Spleen (tissue), 11 donors: ENCODE measurements around the gene UACA. TPM values are rescaled to one million over a fixed set of nuclear protein-coding genes. Genes with fewer than 3 reads are reported as not detected.

Experiments
- DNase-seq: peaks from one replicate; pipeline ENCODE4 v3.0.0-alpha.2; 2020
- H3K27ac ChIP-seq, 8 donors: fragments of 200-600 bp; sonication (generic) in 7 of 8; 1 replicate in 4 of 8; 2 replicates in 4 of 8; pipeline versions ENCODE4 v1.5.0 to v1.8.0; 2016 to 2021; ENCODE audit warnings: inconsistent platforms in 4 of 8, mild to moderate bottlenecking in 4 of 8, moderate library complexity in 1 of 8
- H3K27me3 ChIP-seq, 7 donors: fragments of 200-600 bp; sonication (generic) in 6 of 7; replicated peaks in 1 of 7; 1 replicate in 4 of 7; 2 replicates in 3 of 7; pipeline versions ENCODE4 v1.5.0 to v1.8.0; 2016 to 2021; ENCODE audit warnings: inconsistent platforms in 3 of 7, mild to moderate bottlenecking in 1 of 7
- H3K36me3 ChIP-seq, 6 donors: fragments of 200-600 bp; sonication (generic) in 5 of 6; 1 replicate in 4 of 6; 2 replicates in 2 of 6; pipeline versions ENCODE4 v1.5.0 to v1.8.0; 2016 to 2021; ENCODE audit warnings: inconsistent platforms in 2 of 6
- H3K4me1 ChIP-seq, 6 donors: fragments of 200-600 bp; sonication (generic) in 5 of 6; 1 replicate in 3 of 6; 2 replicates in 3 of 6; pipeline versions ENCODE4 v1.5.0 to v1.8.0; 2016 to 2021; ENCODE audit warnings: inconsistent platforms in 3 of 6
- H3K4me3 ChIP-seq, 8 donors: fragments of 200-600 bp; sonication (generic) in 7 of 8; 1 replicate in 4 of 8; 2 replicates in 4 of 8; pipeline versions ENCODE4 v1.5.0 to v1.8.0; 2016 to 2021; ENCODE audit warnings: inconsistent platforms in 4 of 8, mild to moderate bottlenecking in 4 of 8, moderate library complexity in 2 of 8
- H3K9me3 ChIP-seq, 8 donors: fragments of 200-600 bp; sonication (generic) in 7 of 8; 1 replicate in 4 of 8; 2 replicates in 4 of 8; pipeline versions ENCODE4 v1.5.0 to v1.8.0; 2016 to 2021; ENCODE audit warnings: inconsistent platforms in 4 of 8
- CTCF ChIP-seq, 11 experiments: fragments of 200-600 bp in 7 of 11; fragments of 450-650 bp in 4 of 11; sonication (generic) in 4 of 11; IDR thresholded peaks in 8 of 11; conservative IDR thresholded peaks in 3 of 11; 1 replicate in 7 of 11; 2 replicates in 4 of 11; pipeline versions ENCODE4 v1.4.0 to v1.8.0; 2016 to 2021; ENCODE audit warnings: antibody characterized with exemption in 11 of 11, inconsistent platforms in 4 of 11, mild to moderate bottlenecking in 1 of 11
- POLR2A ChIP-seq, 3 donors: fragments of 450-650 bp; IDR thresholded peaks; one replicate each; pipeline ENCODE4 v1.5.1; 2017; ENCODE audit warnings: antibody characterized with exemption in 3 of 3, mild to moderate bottlenecking in 1 of 3
- POLR2AphosphoS5 ChIP-seq, 3 donors: sonication (generic); formaldehyde crosslinking; IDR thresholded peaks; one replicate each; pipeline ENCODE4 v1.5.1; 2017; ENCODE audit warnings: antibody characterized with exemption in 3 of 3
- WGBS, 5 donors: extraction: QIAGEN DNeasy Blood & Tissue Kit in 3 of 5; methylation state at CpG; one replicate each; pipeline versions ENCODE4 v1.1.5 to v1.1.7; 2013 to 2018; 5-methylcytosine and 5-hydroxymethylcytosine counted together
- intact Hi-C: fragments of 100-400 bp; cut with DNase I; formaldehyde crosslinking; loops from one replicate; pipeline ENCODE4 v1.15.0; 2023; ENCODE audit warnings: low total_unique reads
- polyA plus RNA-seq, 3 donors: library from polyadenylated mRNA; stranded (reverse); fragments of 200-250 nt; gene quantifications; one replicate each; pipeline ENCODE4 v1.2.1, GENCODE V29; 2013
- total RNA-seq, 7 donors: library from RNA; depleted of rRNA in 3 of 7; stranded (reverse); fragments of >200 nt in 3 of 7; fragmentation: NEBNext Ultra II Directional in 4 of 7; extraction: Animal tissue kit (Norgen Biotek cat#: 25700) in 4 of 7; gene quantifications; one replicate each; pipeline versions ENCODE4 v1.1.0 to v1.2.1, GENCODE V29; 2016 to 2021
- donor health status: healthy with polysubstance abuse.
- donor health status: DM: no; HTN: no; CAD: no; lungs with moderate emphysema.
- donor health status: DM: no; HTN: no; CAD: no.
- donor health status: Bipolar disorder and iron deficiency.
- donor health status: healthy.
- donor health status: DM: no; HTN: no; CAD: no.
- donor health status: DM: yes; HTN: yes; CAD: no.

UACA gene
- total and polyA plus RNA-seq, 10 donors = 21.9 to 113 (median 78.6) TPM

GRCh38 chr15:70772402-70772801 lies 9.0 kb upstream of the UACA start:
- H3K36me3 ChIP-seq = no peaks in the 10 kb centered on the region
- 85 to 98% (median 89%) methylated on average over 3 of the region's 3 CpGs for WGBS, 5 donors
- DNase-seq = no peak
- H3K27ac ChIP-seq = peak overlapping the region in 5 of 8 donors; percentile 20 to 74 (median 61)
- no peak overlapping the region for H3K4me3 ChIP-seq
- no peaks in the 10 kb centered on the region for H3K27me3 ChIP-seq
- intact Hi-C loops = no loop called here
- TF ChIP-seq POLR2A (IDR thresholded peaks at IDR 0.05) (no peak), POLR2AphosphoS5 (IDR thresholded peaks at IDR 0.05) (no peak), CTCF (IDR thresholded peaks at IDR 0.05 in 8 of 11, conservative IDR thresholded peaks at IDR 0.05 in 3 of 11) (no peak)
- no peaks in the 10 kb centered on the region for H3K9me3 ChIP-seq
- peaks cover 7 to 32% (median 14%) of the 10 kb centered on the region in 6 donors for H3K4me1 ChIP-seq

GRCh38 chr15:70770863-70771262 lies 7.5 kb upstream of the UACA start:
- no peaks in the 10 kb centered on the region for H3K9me3 ChIP-seq
- no peaks in the 10 kb centered on the region for H3K27me3 ChIP-seq
- TF ChIP-seq POLR2A (IDR thresholded peaks at IDR 0.05) (no peak), POLR2AphosphoS5 (IDR thresholded peaks at IDR 0.05) (no peak), CTCF (IDR thresholded peaks at IDR 0.05 in 8 of 11, conservative IDR thresholded peaks at IDR 0.05 in 3 of 11) (no peak)
- H3K36me3 ChIP-seq = no peaks in the 10 kb centered on the region
- 50 to 61% (median 58%) methylated on average over 3 of the region's 3 CpGs for WGBS, 5 donors
- H3K4me1 ChIP-seq = peaks cover 7 to 30% (median 15%) of the 10 kb centered on the region in 6 donors
- H3K4me3 ChIP-seq = no peak overlapping the region
- H3K27ac ChIP-seq = peak overlapping the region in 6 of 8 donors; percentile 61 to 74 (median 67)
- DNase-seq = no peak
- intact Hi-C loops = no loop called here

- TF ChIP-seq CTCF (IDR thresholded peaks at IDR 0.05 in 8 of 11, conservative IDR thresholded peaks at IDR 0.05 in 3 of 11) (no peak), POLR2A (IDR thresholded peaks at IDR 0.05) (no peak), POLR2AphosphoS5 (IDR thresholded peaks at IDR 0.05) (no peak)
- Histone ChIP-seq H3K9me3 (no peaks in the 10 kb centered on the region), H3K27ac (peak overlapping the region; percentile 55 to 81 (median 72)), H3K27me3 (peaks cover 0 to 13% (median 1%) of the 10 kb centered on the region in 7 donors), H3K36me3 (no peaks in the 10 kb centered on the region), H3K4me3 (peak overlapping the region in 1 of 8 donors; percentile 25), H3K4me1 (peaks cover 4 to 41% (median 21%) of the 10 kb centered on the region in 6 donors)
- no peak for DNase-seq
- 29 to 49% (median 33%) methylated on average over 3 of the region's 3 CpGs for WGBS, 5 donors
- intact Hi-C loops = no loop called here
Measured at GRCh38 chr15:70768257-70768883, 5.0 kb upstream of the UACA start.

GRCh38 chr15:70767667-70768066 lies 4.3 kb upstream of the UACA start:
- intact Hi-C loops = no loop called here
- H3K36me3 ChIP-seq = no peaks in the 10 kb centered on the region
- peaks cover 0 to 20% (median 8%) of the 10 kb centered on the region in 7 donors for H3K27me3 ChIP-seq
- TF ChIP-seq CTCF (IDR thresholded peaks at IDR 0.05 in 8 of 11, conservative IDR thresholded peaks at IDR 0.05 in 3 of 11) (no peak), POLR2A (IDR thresholded peaks at IDR 0.05) (no peak), POLR2AphosphoS5 (IDR thresholded peaks at IDR 0.05) (no peak)
- DNase-seq = no peak
- no peaks in the 10 kb centered on the region for H3K9me3 ChIP-seq
- WGBS, 5 donors = 56 to 87% (median 68%) methylated on average over 3 of the region's 3 CpGs
- H3K4me1 ChIP-seq = peaks cover 4 to 47% (median 27%) of the 10 kb centered on the region in 6 donors
- peak overlapping the region in 1 of 8 donors; percentile 25 for H3K4me3 ChIP-seq
- peak overlapping the region; percentile 55 to 81 (median 72) for H3K27ac ChIP-seq
